Measurements from ENCODE around the gene EFHD1.
"Not testable (repeated sequence)": the region's sequence is repeated elsewhere in the genome, so short reads cannot be mapped to it uniquely, and the experiment has no call there.

EFHD1 gene

DNA sequence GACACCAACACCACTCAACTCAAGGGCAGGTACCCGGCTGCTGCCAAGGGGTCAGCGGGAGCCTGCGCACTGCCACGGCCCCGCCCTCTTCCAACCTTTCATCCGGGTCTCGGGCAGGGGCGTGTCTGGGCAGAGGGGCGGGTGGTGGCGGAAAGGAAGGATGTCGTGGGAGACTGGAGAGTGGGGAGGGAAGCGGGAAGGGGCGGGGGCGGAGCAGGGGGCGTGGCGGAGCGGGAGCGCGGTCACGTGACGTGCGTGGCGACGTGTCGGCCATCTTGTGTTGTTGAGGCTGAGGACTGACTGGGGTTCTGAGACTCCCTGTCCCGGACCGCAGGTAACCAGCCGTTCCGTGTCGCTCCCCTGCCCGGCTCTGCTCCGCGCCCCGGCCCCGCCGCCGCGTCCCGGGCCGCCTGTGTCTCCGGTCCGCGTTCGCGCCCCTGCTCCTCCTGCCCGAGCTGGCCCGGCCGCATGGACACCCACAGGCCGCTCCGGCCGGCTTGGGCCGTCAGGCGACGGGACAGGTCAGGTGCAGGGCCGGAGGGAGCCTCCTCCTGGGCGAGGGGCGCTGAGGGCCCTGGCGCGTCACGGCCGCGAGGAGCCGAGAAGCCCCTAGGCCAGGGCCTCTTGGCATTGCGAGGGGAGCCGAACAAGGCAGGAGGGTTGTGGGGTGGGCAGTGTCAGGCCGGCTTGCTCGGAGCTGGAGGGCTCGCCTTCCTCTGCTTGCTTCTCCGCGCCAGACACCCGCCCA, 63.8 kb downstream of the EFHD1 start, which contains the start of gene GIGYF2:
Gene GIGYF2, plus strand, starts transcription at position 273 of the 748 bp plus-strand sequence. CDS start 37,867 bp downstream, outside the sequence.
- DNase-seq: peak; percentile 94

GRCh38 chr2:232697807-232698110, 64.4 kb downstream of the EFHD1 start:
- no peak for DNase-seq

DNA sequence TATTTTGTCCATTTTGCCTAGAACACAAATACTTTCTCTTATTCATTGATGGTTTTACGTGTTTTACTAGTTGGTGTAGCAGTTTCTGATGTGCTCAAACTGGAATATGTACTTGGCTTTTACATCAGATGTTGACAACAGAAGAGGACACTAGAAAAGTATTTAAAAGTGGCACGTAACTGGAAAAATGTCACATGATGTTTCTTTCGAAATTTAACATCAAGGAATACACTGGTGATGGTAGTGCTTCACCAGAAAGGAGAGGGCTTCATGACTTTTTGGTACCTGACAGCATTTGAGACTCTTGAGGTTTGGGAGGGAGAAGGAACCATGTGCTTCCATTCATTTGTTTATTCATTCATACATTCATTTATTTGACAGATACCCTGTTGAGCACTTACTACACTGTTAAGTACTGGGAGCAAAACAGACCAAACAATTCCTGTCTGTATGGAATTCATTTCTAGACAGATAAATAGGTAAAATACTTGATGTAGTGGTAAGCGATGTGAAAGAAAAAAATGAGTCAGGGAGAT, 65.2 kb downstream of the EFHD1 start:
- DNase-seq: no peak

DNA sequence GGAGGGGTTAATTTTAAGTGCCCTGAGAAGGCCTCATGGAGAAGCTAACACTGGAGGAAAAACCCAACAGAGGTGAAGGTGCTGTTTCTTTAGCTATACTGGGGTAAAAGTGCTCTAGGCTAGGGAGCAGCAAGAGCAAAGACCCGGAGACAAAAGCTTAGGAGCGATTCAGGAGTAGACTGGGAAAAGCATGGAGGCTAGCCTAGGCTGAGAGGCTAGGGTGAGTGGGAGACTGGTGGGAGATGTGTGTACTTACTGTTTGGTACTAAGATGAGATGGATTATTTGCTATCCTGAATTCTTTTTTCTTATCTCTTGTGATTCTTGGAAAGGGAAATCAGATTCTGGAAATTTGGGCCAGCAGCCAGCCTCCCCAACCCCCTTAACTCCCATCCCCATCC, 65.7 kb downstream of the EFHD1 start:
- no peak for DNase-seq

DNA sequence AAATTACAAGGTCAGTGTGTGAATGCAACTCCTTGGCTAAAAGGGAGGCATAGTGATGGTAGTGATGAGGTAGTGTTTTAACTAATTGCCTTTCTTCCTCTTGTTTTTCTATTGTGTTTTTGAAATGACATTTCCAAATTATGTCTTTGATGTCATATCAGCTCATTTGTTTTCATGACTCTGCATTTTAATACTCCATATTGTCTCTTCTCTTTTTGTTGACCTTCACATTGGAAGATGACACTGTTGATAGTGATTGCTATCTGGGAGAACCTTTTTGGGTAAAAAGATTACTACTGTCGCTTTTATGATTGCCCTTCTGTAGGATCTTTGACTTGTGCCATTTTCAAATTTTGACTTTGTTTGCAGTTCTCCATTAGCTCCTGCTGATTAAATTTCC, 66.8 kb downstream of the EFHD1 start:
- no peak for DNase-seq

DNA sequence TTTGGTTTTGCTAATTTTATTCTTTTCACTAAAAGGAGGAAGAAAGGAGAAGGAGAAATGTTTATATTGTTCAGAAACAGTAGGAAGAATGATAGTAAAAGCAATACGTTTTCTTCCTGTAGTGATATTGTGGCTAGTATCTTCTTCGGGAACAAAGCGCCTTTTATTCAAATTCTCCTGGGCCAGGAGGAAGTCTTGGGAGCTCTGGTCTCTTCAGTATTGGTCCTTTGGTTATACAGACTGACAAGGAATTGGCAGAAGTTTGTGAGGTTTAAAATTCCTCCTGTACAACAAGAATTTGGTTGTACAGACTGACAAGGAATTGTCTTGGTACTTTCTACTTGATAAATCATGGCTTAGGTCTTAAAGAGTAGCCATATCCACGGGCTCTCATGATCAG, 73.7 kb downstream of the EFHD1 start:
- DNase-seq: no peak

DNA sequence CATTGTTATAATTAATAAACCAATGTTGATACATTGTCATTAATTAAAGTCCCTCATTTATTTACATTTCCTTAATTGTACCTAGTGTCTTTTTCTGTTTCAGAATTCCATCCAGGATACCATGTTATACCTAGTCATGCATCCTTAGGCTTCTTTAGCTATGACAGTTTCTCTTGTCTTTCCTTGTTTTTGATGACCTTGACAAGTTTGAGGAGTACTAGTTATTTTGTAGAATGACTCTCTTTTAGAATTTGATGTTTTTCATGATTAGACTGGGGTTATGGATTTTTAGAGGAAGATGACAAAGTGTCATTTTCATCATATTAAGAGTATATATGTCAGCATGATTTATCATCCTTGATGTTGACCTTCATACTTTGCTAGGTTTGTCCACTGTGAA, 80.1 kb downstream of the EFHD1 start:
- DNase-seq: no peak

DNA sequence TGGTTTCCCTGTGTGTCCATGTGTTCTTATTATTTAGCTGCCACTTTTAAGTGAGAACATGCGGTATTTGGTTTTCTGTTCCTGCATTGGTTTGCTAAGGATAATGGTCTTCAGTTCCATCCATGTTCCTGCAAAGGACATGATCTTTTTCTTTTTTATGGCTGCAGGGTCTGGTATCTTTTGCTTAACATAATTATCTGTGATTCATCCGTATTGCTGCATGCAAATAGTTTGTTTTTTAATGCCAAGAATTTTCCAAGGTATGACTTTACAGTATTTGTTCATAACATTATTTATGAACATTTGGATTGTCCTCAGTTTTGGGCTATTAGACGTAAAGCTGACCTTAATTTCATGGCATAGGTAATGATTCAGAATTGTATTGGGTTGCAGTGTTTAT, 81.6 kb downstream of the EFHD1 start:
- no peak for DNase-seq

GRCh38 chr2:232720056-232720455, 86.7 kb downstream of the EFHD1 start:
- DNase-seq: not testable (repeated sequence)

DNA sequence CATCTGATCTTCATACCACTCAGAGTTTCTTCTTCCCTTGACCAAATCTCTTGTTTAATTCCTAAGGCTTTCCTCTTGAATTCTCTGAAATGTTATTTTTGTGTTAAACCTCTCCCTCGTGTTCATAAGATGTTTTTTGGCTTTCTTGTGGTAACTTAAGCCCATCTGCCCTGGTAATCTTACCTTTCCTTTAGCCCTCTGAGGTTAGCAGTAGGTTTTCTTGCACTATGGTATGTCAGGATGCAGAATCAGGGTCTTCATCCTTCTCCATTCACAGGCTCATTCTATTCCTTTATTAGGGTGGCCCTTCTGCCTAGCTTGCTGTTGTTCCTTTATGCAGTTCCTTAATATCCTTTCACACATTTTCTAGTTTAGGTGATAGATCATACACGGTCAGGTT, 87.9 kb downstream of the EFHD1 start:
- no peak for DNase-seq

- DNase-seq: no peak
These were observed 88.5 kb downstream of the EFHD1 start for GRCh38 chr2:232721882-232722281.

DNA sequence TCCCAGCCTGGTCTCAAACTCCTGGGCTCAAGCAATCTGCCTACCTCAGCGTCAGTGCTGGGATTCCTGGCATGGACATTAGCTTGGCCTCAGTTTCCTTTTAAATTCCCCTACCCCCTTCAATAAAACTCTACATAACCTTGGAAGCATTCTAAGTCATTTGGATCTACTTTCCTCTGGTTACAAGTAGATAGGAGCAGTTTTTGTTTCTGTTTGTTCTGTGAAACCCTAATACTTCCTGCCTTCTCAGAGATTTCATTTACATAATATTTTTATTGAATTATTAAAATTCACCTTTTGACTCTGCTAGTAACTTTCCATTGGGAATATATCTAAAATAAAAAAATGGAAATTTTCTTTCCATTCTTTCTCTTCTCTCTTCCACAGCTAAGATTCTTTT, 89.6 kb downstream of the EFHD1 start:
- DNase-seq: no peak

GRCh38 chr2:232728785-232729184, 95.4 kb downstream of the EFHD1 start:
- DNase-seq: no peak

DNA sequence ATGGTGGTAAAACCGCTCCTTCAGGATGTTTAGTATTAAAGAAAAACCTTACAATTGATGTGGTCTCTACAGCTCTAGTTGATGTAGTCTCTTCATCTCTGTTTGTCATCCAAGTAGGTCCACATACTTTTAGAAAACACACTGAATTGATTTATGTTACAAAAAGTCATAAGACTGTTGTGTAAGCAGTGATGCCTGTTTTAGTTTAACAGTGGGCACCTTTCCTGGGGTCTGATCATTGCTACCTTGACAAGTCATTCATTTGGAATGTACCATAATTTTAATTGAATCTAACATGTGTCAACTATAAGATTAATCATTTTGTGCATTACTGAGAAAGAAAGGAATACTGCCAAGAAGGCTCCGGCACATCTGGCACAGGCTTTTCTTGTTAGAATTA, 98.1 kb downstream of the EFHD1 start:
- no peak for DNase-seq

Measured in NCI-H2029 (cell line).